GM18909 (cell line): ENCODE results near the gene SKP2.
"Not testable (repeated sequence)": the region's sequence is repeated elsewhere in the genome, so short reads cannot be mapped to it uniquely, and the experiment has no call there.

Experiments
- ATAC-seq: cut with Tn5 transposase; IDR thresholded peaks from one replicate; pipeline ENCODE4 v1.9.1; 2021; ENCODE audit warnings: mild to moderate bottlenecking; ENCODE audit not compliant: unreplicated experiment, poor library complexity

SKP2 gene

GRCh38 chr5:36198281-36198680 lies 46.4 kb downstream of the SKP2 start:
- no peak for ATAC-seq

GRCh38 chr5:36198783-36199182 lies 46.9 kb downstream of the SKP2 start:
- ATAC-seq = not testable (repeated sequence)

- ATAC-seq = no peak
These were observed 47.7 kb downstream of the SKP2 start for GRCh38 chr5:36199620-36200019.

GRCh38 chr5:36200513-36200912 lies 48.6 kb downstream of the SKP2 start:
- ATAC-seq = no peak

- no peak for ATAC-seq
These were observed 50.6 kb downstream of the SKP2 start for GRCh38 chr5:36202521-36202961.

- ATAC-seq = no peak
These were observed 53.4 kb downstream of the SKP2 start for GRCh38 chr5:36205329-36205728.

- ATAC-seq = no peak
These were observed 55.0 kb downstream of the SKP2 start for GRCh38 chr5:36206913-36207312.

- ATAC-seq = no peak
These were observed 56.9 kb downstream of the SKP2 start for GRCh38 chr5:36208786-36209185.

GRCh38 chr5:36209664-36210063 lies 57.8 kb downstream of the SKP2 start:
- no peak for ATAC-seq

- no peak for ATAC-seq
These were observed 62.5 kb downstream of the SKP2 start for GRCh38 chr5:36214436-36214835.

GRCh38 chr5:36215910-36216309 lies 64.0 kb downstream of the SKP2 start:
- no peak for ATAC-seq

GRCh38 chr5:36217567-36217966 lies 65.7 kb downstream of the SKP2 start:
- no peak for ATAC-seq

- no peak for ATAC-seq
These were observed 66.1 kb downstream of the SKP2 start for GRCh38 chr5:36217988-36218387.

- no peak for ATAC-seq
These were observed 70.7 kb downstream of the SKP2 start for GRCh38 chr5:36222620-36223019.

GRCh38 chr5:36227046-36227445 lies 75.1 kb downstream of the SKP2 start:
- no peak for ATAC-seq

GRCh38 chr5:36228505-36228904 lies 76.6 kb downstream of the SKP2 start:
- ATAC-seq = no peak

GRCh38 chr5:36230151-36230790 lies 78.4 kb downstream of the SKP2 start:
- no peak for ATAC-seq

GRCh38 chr5:36232533-36232932 lies 80.6 kb downstream of the SKP2 start:
- ATAC-seq = no peak
